Uterus (tissue), 4 donors: ENCODE data around the gene OR9A2. TPM values are rescaled to one million over a fixed set of nuclear protein-coding genes. Genes with fewer than 3 reads are reported as not detected.

Experiments used
- DNase-seq, 2 donors: peaks; one replicate each; pipeline ENCODE4 v3.0.0-alpha.2; 2019 to 2020
- H3K27ac ChIP-seq, 2 donors: fragments of 200-600 bp; sonication (generic); 1 replicate in 1 of 2; 2 replicates in 1 of 2; pipeline ENCODE4 v1.5.1; 2016 to 2018
- H3K27me3 ChIP-seq, 2 donors: fragments of 200-600 bp; sonication (generic); one replicate each; pipeline ENCODE4 v1.5.1; 2018 to 2019; ENCODE audit warnings: control low read depth in 1 of 2
- H3K36me3 ChIP-seq, 2 donors: fragments of 200-600 bp; sonication (generic); one replicate each; pipeline ENCODE4 v1.5.1; 2019; ENCODE audit warnings: control low read depth in 1 of 2
- H3K4me1 ChIP-seq, 2 donors: fragments of 200-600 bp; sonication (generic); one replicate each; pipeline ENCODE4 v1.5.1; 2018 to 2019; ENCODE audit warnings: control low read depth in 1 of 2
- H3K4me3 ChIP-seq, 2 donors: fragments of 200-600 bp; sonication (generic); 1 replicate in 1 of 2; 2 replicates in 1 of 2; pipeline ENCODE4 v1.5.1; 2018 to 2019; ENCODE audit warnings: mild to moderate bottlenecking in 1 of 2
- H3K9me3 ChIP-seq, 2 donors: fragments of 200-600 bp; sonication (generic); one replicate each; pipeline ENCODE4 v1.5.1; 2019; ENCODE audit warnings: control low read depth in 1 of 2
- POLR2A ChIP-seq, 2 donors: fragments of 450-650 bp; IDR thresholded peaks; one replicate each; pipeline ENCODE4 v1.6.1; 2016; ENCODE audit warnings: antibody characterized with exemption in 2 of 2, mild to moderate bottlenecking in 1 of 2, moderate library complexity in 1 of 2
- intact Hi-C: fragments of 100-400 bp; cut with DNase I; formaldehyde crosslinking; loops from one replicate; pipeline ENCODE4 v1.15.1; 2023; ENCODE audit warnings: low total_unique reads
- total RNA-seq, 4 donors: library from RNA; depleted of rRNA in 3 of 4; stranded (reverse); fragments of >200 nt in 3 of 4; gene quantifications; one replicate each; pipeline versions ENCODE4 v1.1.0 to v1.2.4, GENCODE V29; 2014 to 2023
- TF ChIP-seq, protein P1 (sequence below), 4 experiments: fragments of 200-600 bp in 2 of 4; fragments of 450-650 bp in 2 of 4; sonication (generic) in 2 of 4; IDR thresholded peaks; one replicate each; pipeline ENCODE4 v1.5.1; 2016 to 2019; ENCODE audit warnings: antibody characterized with exemption in 4 of 4, mild to moderate bottlenecking in 2 of 4, moderate library complexity in 1 of 4
- donor health status: DM: yes; HTN: yes; CAD: no.

Gene OR9A2
- total RNA-seq, 4 donors from 2014 or later, result 1.0 to 2.4 TPM; not detected in 2

DNA sequence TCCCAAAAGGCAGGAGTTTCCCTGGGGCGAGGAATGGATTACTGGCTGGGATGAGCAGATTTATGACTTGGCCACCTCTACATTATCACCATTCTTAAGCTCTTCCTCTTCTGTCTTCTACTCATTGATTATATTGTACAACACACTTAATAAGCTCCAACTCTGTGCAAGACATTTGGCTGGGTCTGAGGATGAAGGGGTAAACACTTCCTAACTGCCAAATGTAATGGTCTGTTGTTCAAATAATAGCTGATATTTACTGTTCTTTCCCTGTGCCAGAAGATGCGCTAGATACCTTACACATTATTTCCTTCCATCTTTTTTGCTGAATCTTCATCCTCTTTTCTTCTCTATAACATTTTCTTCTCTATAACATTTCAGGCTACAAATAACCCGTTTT, 36.8 kb upstream of the OR9A2 start:
- no peaks in the 10 kb centered on the region for H3K27me3 ChIP-seq
- no peak for DNase-seq
- intact Hi-C loops, result no loop called here
- H3K4me1 ChIP-seq, result no peaks in the 10 kb centered on the region
- TF ChIP-seq POLR2A (IDR thresholded peaks at IDR 0.05), result no peak
- TF ChIP-seq, protein P1, sequence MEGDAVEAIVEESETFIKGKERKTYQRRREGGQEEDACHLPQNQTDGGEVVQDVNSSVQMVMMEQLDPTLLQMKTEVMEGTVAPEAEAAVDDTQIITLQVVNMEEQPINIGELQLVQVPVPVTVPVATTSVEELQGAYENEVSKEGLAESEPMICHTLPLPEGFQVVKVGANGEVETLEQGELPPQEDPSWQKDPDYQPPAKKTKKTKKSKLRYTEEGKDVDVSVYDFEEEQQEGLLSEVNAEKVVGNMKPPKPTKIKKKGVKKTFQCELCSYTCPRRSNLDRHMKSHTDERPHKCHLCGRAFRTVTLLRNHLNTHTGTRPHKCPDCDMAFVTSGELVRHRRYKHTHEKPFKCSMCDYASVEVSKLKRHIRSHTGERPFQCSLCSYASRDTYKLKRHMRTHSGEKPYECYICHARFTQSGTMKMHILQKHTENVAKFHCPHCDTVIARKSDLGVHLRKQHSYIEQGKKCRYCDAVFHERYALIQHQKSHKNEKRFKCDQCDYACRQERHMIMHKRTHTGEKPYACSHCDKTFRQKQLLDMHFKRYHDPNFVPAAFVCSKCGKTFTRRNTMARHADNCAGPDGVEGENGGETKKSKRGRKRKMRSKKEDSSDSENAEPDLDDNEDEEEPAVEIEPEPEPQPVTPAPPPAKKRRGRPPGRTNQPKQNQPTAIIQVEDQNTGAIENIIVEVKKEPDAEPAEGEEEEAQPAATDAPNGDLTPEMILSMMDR (IDR thresholded peaks at IDR 0.05), result no peak
- no peaks in the 10 kb centered on the region for H3K9me3 ChIP-seq
- H3K4me3 ChIP-seq, result no peak overlapping the region
- H3K36me3 ChIP-seq, result no peaks in the 10 kb centered on the region
- no peak overlapping the region for H3K27ac ChIP-seq

DNA sequence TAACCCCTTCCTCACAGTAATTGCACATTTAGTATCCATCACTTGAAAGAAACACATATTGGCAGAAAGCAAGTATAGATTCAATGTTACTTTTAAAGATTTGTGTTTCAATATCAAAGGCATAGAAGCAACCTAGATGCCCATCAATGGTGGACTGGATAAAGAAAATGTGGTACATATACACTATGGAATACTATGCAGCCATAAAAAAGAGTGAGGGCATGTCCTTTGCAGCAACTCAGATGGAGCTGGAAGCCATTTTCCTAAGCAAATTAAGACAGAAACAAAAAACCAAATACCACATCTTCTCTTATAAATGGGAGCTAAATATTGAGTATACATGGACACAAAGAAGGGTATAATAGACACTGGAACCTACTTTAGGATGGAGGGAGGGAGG, 28.8 kb upstream of the OR9A2 start:
- no peaks in the 10 kb centered on the region for H3K27me3 ChIP-seq
- no peaks in the 10 kb centered on the region for H3K4me1 ChIP-seq
- TF ChIP-seq, protein P1 (IDR thresholded peaks at IDR 0.05), result no peak
- TF ChIP-seq POLR2A (IDR thresholded peaks at IDR 0.05), result no peak
- no peak for DNase-seq
- no peak overlapping the region for H3K4me3 ChIP-seq
- H3K9me3 ChIP-seq, result no peaks in the 10 kb centered on the region
- no peaks in the 10 kb centered on the region for H3K36me3 ChIP-seq
- no peak overlapping the region for H3K27ac ChIP-seq
- intact Hi-C loops, result no loop called here

DNA sequence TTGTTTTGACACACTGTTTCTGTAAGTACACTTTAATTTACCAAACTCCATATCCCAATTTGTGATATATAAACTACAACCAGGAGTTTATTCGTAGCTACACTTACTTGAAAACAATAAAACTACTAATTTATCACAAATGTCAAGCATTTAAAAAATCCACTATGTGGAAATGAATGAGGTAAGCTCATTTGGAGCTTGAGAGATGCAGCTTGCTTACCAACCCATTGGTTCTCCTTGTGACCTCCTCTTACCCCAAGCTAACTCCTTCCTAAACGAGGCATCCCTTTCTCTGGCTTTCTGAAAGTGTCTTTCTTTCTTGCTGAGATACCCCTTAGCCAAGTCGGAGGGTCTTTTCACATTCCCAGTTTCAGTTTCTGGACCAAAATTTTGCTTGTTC, 27.7 kb upstream of the OR9A2 start:
- H3K36me3 ChIP-seq, result no peaks in the 10 kb centered on the region
- DNase-seq, result no peak
- intact Hi-C loops, result no loop called here
- H3K27ac ChIP-seq, result no peak overlapping the region
- H3K4me1 ChIP-seq, result no peaks in the 10 kb centered on the region
- no peak overlapping the region for H3K4me3 ChIP-seq
- H3K27me3 ChIP-seq, result no peaks in the 10 kb centered on the region
- no peak for TF ChIP-seq POLR2A (IDR thresholded peaks at IDR 0.05)
- TF ChIP-seq, protein P1 (IDR thresholded peaks at IDR 0.05), result no peak
- no peaks in the 10 kb centered on the region for H3K9me3 ChIP-seq

DNA sequence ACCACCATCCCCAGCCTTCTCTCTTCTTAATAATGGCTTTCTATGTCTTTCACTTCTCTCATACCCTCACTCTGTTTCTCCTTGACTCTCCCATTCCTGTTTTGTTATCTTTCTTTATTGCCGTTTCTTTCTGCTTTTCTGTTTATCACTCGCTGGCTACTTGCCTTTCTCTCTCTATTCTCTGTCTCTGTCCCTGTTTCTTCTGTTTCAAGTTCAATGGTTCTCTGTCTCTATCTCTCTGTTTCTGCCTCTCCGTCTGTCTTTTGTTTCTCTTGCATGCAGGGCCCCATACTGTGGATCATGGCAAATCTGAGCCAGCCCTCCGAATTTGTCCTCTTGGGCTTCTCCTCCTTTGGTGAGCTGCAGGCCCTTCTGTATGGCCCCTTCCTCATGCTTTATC, 25.1 kb upstream of the OR9A2 start, which contains the start of gene OR6V1:
Gene OR6V1, plus strand, starts transcription at position 301 of the 400 bp plus-strand sequence. Its CDS starts 0 bp downstream, at position 301.
- intact Hi-C loops, result no loop called here
- Histone ChIP-seq H3K36me3 (no peaks in the 10 kb centered on the region), H3K27ac (no peak within 1 kb of the TSS), H3K27me3 (no peaks in the 10 kb centered on the region), H3K9me3 (no peaks in the 10 kb centered on the region), H3K4me1 (no peaks in the 10 kb centered on the region), H3K4me3 (no peak within 1 kb of the TSS)
- TF ChIP-seq, protein P1 (IDR thresholded peaks at IDR 0.05), result no peak
- no peak for TF ChIP-seq POLR2A (IDR thresholded peaks at IDR 0.05)
- no peak for DNase-seq

DNA sequence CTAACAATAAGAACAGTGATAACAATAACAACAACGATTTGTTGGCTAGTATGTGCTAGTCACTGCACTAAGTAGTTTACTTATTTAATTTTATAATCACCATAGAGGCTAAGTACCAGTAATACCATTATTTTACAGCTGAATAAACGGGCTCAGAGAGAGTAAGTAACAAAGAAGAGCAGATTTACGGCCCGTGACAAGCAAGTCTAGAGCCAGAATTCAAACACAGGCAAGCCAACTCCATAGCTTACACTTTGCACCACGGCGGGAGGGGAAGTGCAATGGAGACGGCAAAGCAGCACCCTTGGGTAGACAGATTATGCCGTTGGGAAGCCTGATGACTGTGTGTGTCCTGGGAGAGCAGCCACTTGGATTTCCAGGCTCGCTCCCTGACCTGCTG, 24.0 kb upstream of the OR9A2 start:
- H3K4me3 ChIP-seq, result no peak overlapping the region
- no peak for DNase-seq
- H3K27me3 ChIP-seq, result no peaks in the 10 kb centered on the region
- no peaks in the 10 kb centered on the region for H3K36me3 ChIP-seq
- H3K27ac ChIP-seq, result no peak overlapping the region
- intact Hi-C loops, result no loop called here
- TF ChIP-seq, protein P1 (IDR thresholded peaks at IDR 0.05), result no peak
- TF ChIP-seq POLR2A (IDR thresholded peaks at IDR 0.05), result no peak
- H3K9me3 ChIP-seq, result no peaks in the 10 kb centered on the region
- H3K4me1 ChIP-seq, result no peaks in the 10 kb centered on the region
